AG20443 (cell line): ENCODE results near the gene ERBB2.

ENCODE experiments used
- DNase-seq: peaks from one replicate; pipeline ENCODE4 v3.0.0; 2012; ENCODE audit warnings: low spot score, mixed read lengths

Gene ERBB2

DNA sequence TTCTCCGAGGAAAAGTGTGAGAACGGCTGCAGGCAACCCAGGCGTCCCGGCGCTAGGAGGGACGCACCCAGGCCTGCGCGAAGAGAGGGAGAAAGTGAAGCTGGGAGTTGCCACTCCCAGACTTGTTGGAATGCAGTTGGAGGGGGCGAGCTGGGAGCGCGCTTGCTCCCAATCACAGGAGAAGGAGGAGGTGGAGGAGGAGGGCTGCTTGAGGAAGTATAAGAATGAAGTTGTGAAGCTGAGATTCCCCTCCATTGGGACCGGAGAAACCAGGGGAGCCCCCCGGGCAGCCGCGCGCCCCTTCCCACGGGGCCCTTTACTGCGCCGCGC, at the start of gene ERBB2:
ERBB2 (plus strand) TSS at position 247 of the 330 bp plus-strand sequence. CDS start 175 bp downstream, outside the sequence.
- peak; percentile 91 for DNase-seq

DNA sequence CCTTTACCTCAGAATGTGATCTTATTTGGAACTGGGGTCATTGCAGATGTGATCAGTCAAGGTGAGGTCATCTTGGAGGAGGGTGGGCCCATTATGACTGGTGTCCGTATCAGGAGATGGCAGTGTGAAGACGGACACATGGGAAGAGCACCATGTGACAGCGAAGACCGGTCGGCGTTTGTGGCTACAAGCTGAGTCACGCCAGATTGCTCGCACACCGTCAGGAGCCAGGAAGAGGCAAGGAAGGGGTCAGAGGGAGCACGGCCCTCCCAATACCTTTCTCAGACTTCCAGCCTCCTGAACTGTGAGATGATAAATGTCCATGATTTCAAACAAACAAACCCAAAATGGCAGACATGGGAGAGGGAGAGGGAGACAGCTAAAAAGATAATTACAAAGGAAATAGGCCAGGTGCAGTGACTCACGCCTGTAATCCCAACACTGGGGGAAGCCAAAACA, 49.7 kb upstream of the ERBB2 start:
- DNase-seq = no peak

GRCh38 chr17:39651923-39652586, 47.8 kb upstream of the ERBB2 start:
- no peak for DNase-seq

DNA sequence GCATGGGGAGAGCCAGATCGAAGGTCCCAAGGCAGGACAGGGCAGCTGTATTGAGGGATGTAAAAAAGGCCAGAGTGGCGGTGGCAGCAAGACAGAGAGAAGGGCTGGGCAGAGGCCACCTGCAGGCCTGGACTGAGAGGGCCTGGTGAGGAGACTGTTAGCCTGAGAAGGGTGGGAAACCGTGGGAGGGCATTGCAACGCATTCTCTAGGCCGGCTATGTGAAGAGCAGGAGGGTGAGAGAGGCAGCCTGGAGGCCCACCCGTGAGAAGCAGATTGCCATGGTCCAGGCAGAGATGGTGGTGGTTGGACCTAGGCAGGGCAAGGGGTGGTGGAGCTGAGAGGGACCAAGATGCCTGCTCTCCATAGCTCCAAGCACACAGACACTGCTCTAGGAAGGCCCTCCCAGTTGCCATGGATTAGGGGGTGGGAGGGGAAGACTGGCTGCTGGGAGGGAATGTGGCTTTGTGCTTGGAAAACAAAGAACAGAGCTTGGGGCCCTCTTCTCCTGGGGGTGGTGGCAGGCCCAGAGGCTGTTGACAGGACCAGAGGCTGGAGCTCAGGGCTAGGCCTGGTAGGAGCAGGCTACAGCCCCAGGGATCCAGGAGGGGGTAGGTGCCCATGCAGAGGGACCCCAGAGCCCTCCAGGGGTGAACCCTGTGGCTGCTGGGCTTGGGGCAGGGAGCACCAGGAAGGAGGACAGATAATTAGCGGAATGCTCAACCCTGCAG, 47.1 kb upstream of the ERBB2 start:
- DNase-seq = no peak

GRCh38 chr17:39653316-39653661, 46.6 kb upstream of the ERBB2 start:
- no peak for DNase-seq

- DNase-seq = peak; percentile 88
Measured at GRCh38 chr17:39653662-39654331, 46.1 kb upstream of the ERBB2 start.

DNA sequence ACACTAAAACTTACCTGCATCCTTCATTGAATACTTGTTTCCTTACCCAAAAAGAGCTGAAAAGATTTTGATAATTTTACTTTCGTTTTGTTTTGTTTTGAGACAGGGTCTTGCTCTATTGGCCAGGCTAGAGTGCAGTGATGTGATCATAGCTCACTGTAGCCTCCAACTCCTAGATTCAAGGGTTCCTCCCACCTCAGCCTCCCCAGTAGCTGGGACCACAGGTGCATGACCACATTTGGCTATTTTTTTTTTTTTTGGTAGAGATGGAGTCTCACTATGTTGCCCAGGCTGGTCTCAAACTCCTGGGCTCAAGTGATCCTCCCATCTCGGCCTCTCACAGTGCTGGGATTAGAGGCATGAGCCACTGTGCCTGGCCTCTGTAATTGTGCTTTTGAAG, 44.8 kb upstream of the ERBB2 start:
- DNase-seq = no peak

DNA sequence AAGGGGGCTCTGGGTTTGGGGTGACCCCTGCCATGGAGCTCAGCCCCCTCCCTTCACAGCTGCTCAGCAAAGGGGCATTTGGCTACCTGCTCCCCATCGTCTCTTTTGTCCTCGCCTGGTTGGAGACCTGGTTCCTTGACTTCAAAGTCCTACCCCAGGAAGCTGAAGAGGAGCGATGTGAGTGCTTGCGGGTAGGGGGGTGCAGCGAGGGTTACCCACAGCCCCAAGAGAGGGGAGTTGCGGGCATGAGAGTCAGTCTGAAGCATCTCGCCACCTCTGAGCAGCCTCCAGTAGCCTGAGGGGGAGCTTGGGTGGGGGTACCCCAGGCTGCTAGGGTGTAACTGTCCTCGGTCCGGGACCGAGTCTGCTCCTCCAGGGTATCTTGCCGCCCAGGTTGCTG, 41.5 kb upstream of the ERBB2 start:
- no peak for DNase-seq

GRCh38 chr17:39658760-39659159, 41.1 kb upstream of the ERBB2 start:
- no peak for DNase-seq

GRCh38 chr17:39659279-39660010, 40.4 kb upstream of the ERBB2 start:
- no peak for DNase-seq

DNA sequence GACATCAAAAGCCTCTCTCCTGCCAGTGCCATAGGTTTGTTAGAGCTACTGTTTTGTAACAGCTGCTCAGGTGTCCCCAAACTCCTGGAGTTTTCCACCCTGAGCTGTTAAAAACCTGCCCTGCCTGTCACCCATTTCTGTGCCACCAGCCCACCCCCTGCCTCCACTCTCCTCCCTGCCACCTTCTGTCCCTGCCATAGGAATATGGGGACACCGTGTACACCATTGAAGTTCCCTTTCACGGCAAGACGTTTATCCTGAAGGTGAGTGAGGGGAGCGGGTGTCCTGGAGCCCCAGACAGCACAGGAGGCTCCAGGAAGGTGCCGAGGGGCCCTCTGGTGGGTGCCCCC, 39.9 kb upstream of the ERBB2 start:
- DNase-seq = no peak

DNA sequence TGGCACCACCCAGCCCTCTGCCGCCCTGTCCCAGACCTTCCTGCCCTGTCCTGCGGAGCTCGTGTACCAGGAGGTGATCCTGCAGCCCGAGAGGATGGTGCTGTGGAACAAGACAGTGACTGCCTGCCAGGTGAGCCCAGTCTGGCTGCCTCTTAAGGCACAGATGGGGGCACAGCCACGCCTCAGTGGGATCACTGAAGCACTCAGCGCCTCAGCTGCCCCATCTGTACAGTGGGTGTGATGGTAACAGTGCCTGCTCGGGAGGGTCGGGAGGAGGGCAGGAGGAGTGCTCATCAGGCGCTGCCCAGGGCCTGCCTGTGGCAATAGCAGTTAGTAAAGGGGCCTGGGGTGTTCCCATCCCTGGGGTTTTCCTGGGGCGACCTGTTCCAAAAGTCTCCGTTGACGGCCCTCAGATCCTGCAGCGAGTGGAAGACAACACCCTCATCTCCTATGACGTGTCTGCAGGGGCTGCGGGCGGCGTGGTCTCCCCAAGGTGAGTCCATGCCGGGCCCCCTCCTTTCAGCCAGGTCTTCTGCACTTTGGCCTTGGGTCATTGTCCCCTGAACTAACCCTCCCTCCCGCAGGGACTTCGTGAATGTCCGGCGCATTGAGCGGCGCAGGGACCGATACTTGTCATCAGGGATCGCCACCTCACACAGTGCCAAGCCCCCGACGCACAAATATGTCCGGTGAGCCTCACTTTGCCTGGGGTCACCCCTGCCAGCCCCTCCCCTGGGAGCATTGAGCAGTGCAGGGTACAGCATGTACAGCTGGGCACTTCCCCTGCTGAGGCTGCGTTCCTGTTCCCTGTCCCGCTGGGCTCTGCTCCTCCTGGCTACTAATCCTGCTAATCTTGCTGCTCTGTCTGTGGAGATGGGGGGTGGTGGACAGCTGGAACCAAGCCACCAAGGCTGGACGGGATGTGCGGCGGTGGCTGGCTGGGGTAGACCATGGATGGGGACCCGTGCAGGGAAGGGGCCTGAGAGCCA, 39.2 kb upstream of the ERBB2 start:
- no peak for DNase-seq

DNA sequence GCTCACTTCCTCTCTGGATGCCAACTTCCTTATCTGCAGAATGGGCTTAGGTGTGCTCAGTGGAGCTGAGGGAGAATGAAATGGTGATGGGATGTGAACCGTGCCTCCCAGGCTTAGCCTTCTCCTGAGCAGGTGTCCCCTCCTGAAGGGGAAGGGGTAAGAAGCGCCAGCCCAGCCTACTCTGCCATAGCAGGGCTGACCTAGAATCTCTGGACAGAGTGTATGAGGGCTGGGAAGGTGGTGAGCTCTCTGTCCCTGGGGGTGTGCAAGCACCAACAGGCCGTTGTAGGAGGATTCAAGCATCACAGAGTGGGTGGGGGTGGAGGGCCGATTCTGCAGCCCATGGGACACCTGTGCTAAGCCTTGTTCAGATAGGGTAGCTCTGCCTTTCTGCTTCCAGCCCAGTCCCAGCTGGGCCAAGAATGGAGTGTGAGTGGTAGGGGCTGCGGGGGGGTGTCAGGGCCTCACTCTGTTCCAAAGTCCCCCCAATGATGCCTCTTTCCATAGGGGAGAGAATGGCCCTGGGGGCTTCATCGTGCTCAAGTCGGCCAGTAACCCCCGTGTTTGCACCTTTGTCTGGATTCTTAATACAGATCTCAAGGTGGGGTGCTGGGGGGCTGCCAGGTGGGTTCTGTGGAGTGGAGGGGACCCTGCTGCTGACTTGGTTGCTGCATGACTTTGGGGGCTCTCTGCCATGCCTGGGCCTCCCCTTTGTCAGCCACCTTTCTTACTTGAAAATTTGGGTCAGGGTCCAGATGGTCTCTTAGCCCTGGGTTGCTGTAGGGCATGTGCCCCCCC, 37.9 kb upstream of the ERBB2 start:
- no peak for DNase-seq

DNA sequence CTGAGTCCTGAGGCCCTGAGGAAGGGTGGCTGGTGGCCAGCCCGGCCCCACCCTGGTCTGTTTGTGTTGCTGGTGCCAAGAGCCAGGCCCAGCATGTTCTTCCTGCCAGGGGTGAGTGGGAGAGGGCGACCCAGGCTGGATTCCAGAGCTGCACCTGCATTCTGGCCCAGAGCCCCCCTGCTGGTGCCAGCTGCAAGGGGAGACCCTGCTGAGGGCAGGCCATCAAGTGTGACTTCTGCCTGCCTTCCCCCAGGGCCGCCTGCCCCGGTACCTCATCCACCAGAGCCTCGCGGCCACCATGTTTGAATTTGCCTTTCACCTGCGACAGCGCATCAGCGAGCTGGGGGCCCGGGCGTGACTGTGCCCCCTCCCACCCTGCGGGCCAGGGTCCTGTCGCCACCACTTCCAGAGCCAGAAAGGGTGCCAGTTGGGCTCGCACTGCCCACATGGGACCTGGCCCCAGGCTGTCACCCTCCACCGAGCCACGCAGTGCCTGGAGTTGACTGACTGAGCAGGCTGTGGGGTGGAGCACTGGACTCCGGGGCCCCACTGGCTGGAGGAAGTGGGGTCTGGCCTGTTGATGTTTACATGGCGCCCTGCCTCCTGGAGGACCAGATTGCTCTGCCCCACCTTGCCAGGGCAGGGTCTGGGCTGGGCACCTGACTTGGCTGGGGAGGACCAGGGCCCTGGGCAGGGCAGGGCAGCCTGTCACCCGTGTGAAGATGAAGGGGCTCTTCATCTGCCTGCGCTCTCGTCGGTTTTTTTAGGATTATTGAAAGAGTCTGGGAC, 37.1 kb upstream of the ERBB2 start:
- DNase-seq = no peak

DNA sequence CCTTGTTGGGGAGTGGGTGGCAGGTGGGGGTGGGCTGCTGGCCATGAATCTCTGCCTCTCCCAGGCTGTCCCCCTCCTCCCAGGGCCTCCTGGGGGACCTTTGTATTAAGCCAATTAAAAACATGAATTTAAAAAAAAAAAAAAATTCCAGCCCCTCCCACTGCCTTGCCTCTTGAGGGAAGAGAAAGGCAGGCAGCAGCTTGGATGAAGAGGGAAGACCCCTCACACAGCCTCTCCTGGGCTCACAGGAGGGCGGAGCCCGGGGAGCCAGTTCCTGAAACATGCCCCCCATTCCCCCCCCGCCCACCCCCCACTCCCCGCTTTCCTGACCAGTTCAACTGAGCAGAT, 36.5 kb upstream of the ERBB2 start:
- DNase-seq = no peak

DNA sequence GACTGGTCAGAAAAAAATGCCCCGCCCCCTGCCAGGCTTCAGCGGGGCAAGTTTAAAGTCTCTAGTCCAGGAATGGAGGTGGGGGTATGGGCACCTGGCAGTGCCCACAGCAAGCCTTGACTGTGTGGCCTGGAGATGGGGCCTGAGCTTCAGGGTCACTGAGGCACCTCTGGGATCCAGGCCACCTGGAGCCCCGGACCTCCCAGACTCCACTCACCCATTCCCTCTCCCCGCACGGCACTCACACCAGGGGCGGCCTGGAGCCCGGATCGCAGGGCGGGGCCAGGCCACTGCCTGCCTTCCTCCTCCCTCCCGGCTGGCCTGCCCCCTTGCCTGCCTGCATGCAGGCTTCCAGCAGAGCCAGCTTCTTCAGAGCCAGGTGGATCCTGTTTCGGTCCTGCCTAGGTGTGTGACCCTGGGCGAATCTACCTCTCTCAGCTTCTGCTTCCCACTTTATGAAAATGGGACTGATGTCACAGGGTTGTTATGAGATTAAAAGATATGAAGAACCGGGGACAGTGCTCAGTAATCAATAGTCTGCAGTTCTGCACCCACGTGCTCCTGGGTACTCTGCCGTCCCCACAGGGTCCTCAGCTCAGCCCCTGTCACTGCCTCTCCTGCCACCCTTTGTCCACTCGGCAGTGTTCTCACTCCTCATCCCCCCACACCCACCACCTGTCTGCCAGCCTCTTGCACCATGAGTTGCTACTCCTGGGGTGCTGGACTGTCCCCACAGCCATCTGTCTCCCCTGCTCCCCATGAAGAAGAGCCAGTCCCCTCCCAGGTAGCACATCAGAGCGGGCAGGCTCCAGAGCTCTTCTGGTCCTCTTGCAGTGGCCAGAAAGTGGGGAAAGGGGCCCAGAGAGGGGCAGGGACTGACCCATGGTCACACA, 35.9 kb upstream of the ERBB2 start:
- DNase-seq = peak; percentile 76

DNA sequence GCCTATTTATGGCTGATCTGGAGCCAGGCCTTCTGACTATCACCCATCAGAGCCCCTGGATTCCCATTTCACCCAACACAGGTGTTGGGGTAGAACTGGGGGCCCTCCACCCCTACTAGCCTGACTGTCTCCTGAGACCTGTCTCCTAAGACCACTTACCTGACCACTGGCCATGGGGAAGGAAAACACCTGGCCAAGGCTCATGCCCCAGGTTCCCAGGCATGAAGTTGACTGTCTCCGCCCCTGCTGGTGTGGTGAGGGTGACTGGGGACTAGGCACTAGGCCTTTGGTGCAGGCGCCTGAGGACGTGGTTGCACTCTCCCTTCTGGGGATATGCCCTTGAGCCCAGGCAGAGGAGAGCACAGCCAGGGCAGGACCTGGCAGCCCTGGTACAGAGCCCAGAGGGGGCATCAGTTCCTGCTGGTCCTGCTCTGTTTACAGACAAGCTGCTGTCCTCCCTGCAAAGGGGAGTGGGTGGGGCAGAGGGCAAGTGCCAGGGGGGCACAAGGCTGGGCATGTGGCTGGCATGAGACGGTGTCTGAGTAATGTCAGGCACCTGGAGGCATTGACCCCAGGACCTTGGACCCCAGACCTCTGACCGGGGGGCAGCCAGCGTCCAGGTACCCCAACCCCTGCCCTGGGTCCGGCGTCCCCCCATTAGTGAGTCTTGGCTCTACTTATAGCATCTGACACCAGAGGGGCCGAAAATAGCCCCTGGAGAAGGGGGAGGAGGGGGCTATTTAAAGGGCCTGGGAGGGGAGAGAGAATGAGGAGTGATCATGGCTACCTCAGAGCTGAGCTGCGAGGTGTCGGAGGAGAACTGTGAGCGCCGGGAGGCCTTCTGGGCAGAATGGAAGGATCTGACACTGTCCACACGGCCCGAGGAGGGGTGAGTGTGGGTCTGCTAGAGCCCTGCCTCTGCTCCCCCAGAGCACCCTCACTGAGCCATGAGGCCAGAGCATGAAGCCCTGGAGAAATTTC, 35.0 kb upstream of the ERBB2 start, which contains the start of gene TCAP:
TCAP (plus strand) TSS at position 769 of the 981 bp plus-strand sequence; CDS start at position 780, 11 bp downstream.
- no peak for DNase-seq
